ENCODE results near the gene FAM72D.
"Not testable (repeated sequence)": the region's sequence is repeated elsewhere in the genome, so short reads cannot be mapped to it uniquely, and the experiment has no call there.

DNA sequence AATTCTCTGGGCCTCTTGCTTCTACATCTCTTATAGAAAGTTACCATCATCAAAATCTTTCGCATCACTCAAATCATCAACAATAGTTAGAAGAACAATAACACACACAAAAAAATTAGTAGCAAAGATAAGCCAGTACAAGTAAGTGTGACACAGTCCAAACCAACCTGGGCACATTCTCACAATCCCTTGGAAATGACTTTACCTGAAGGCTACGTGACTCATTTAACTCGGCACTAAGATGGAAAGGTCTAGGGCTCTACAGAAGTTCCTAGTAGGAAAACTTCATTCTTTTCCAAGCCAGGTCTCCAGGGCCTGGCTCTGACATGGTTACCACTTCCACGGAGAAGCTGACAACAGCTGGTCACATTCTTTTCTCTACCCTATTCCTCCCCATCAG lies 42.3 kb upstream of the FAM72D start:
- TF ChIP-seq, protein P1, sequence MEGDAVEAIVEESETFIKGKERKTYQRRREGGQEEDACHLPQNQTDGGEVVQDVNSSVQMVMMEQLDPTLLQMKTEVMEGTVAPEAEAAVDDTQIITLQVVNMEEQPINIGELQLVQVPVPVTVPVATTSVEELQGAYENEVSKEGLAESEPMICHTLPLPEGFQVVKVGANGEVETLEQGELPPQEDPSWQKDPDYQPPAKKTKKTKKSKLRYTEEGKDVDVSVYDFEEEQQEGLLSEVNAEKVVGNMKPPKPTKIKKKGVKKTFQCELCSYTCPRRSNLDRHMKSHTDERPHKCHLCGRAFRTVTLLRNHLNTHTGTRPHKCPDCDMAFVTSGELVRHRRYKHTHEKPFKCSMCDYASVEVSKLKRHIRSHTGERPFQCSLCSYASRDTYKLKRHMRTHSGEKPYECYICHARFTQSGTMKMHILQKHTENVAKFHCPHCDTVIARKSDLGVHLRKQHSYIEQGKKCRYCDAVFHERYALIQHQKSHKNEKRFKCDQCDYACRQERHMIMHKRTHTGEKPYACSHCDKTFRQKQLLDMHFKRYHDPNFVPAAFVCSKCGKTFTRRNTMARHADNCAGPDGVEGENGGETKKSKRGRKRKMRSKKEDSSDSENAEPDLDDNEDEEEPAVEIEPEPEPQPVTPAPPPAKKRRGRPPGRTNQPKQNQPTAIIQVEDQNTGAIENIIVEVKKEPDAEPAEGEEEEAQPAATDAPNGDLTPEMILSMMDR (IDR thresholded peaks at IDR 0.05) = not testable (repeated sequence)
- not testable (repeated sequence) for TF ChIP-seq EP300, POLR2A (IDR thresholded peaks at IDR 0.05)
